HG02885 (cell line): ENCODE data around the gene ASCC1.
"Not testable (repeated sequence)": the region's sequence is repeated elsewhere in the genome, so short reads cannot be mapped to it uniquely, and the experiment has no call there.

Experiments used
- ATAC-seq: cut with Tn5 transposase; IDR thresholded peaks from one replicate; pipeline ENCODE4 v1.9.1; 2021; ENCODE audit warnings: mild to moderate bottlenecking; ENCODE audit not compliant: unreplicated experiment, poor library complexity

The ASCC1 gene

DNA sequence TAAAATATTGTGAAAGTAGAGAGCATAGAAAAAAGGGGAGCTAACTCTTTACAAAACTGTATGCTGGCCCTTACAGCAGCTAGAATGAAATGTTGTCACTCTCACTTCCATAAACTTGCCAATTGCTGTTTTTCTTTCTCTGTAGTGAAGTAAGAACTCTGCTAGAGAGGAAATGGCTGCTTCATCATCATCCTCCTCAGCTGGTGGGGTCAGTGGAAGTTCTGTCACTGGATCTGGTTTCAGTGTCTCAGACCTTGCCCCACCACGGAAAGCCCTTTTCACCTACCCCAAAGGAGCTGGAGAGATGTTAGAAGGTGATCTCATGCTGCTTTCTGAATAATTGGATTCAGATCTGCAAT lies 7.6 kb upstream of the ASCC1 start:
- no peak for ATAC-seq

GRCh38 chr10:72221278-72221677 lies 5.2 kb upstream of the ASCC1 start:
- ATAC-seq: no peak

DNA sequence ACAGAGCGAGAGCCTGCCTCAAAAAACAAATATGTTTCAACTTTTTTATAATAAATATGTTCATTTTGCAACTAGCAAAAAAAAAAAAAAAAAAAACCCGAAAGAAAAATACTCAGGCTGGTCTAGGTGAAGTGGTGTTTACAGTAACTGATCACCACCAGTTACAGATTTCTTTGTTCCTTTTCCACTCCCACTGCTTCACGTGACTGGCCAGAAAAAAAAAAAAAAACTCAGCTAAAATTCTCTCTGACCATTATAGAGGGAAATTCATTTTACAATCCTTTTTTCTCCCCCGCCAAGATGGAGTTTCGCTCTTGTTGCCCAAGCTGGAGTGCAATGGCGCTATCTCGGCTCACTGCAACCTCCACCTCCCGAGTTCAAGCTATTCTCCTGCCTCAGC lies 4.6 kb upstream of the ASCC1 start:
- ATAC-seq: no peak

GRCh38 chr10:72219235-72219814 lies 3.2 kb upstream of the ASCC1 start:
- no peak for ATAC-seq

DNA sequence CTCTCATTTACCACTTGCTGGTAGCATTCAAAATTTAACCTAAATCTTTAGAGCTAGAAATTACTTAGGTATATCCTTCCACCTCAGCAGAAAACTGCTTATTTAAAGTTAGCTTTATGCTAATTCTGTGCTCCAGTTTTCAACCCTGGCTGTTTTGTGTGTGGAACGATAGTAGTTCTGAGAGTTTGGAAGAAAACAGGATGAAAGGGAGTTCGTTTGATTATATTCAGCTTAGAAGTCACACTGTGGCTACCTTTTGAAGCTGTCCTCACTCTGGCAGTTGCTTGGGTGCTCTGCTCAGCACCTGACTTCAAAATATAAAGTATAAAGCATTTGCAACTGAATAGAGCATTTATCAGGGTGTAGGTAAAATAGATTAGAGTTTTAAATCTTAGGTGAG lies 2.6 kb upstream of the ASCC1 start:
- no peak for ATAC-seq

DNA sequence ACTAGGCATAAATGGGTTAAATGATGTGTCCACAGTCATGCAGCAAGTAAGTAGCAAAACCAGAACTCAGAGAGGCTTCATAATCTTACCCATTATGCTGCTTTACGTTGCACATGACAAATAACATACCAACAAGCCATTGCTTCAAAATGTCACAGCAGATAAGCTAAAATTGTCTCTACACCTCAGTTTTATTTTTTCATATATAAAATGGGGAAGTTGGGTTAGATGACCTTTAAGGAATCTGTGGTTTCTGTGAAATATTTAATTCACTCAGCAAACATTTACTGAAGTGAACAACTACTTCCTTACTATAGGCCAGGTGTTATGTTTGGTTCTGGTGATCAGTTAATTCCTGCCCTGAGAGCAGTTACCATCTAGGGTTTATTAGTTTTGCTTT lies 2.2 kb upstream of the ASCC1 start:
- no peak for ATAC-seq

DNA sequence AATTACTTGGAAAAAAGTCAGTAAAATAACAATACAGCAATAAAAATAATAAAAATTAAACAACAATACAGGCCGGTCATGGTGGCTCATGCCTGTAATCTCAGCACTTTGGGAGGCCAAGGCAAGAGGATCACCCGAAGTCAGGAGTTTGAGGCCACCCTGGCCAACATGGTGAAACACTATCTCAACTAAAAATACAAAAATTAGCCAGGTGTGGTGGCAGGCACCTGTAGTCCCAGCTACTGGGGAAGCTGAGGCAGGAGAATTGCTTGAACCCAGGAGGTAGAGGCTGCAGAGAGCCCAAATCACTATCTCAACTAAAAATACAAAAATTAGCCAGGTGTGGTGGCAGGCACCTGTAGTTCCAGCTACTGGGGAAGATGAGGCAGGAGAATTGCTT lies 4.2 kb downstream of the ASCC1 start:
- not testable (repeated sequence) for ATAC-seq

- not testable (repeated sequence) for ATAC-seq
These were observed 4.7 kb downstream of the ASCC1 start for GRCh38 chr10:72211381-72211780.

DNA sequence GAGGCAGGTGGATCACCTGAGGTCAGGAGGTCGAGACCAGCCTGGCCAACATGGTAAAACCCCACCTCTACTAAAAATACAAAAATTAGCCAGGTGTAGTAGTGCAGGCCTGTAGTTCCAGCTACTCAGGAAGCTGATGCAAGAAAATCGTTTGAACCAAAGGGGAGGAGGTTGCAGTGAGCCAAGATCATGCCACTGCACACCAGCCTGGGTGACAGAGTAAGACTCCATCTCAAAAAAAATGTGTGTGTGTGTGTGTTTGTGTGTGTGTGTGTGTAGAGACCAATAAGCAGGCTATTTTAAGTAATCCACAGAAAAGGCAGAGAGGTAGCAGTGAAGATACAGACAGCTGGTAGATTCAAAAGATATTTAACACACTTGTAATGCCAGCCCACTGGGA lies 7.5 kb downstream of the ASCC1 start:
- ATAC-seq: not testable (repeated sequence)

GRCh38 chr10:72206511-72207229 lies 9.4 kb downstream of the ASCC1 start:
- no peak for ATAC-seq

DNA sequence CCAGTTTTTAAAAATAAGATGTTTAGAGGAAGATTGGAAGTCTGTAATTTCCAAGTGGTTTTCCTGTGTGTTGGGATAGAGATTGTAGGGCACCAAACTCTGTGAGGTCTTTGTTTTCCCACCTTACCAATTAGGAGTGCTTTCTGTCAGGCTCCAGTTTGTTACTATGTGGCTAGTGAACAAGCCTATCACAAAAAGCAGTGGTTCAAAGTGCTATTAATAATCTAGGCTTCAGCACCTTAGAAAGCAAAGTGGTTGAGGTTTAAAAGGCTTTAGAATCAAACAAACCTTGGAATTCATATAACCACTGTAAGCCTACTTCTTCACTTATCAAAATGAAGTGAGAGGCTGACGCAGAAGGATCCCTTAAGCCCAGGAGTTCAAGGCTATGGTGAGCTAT lies 11.4 kb downstream of the ASCC1 start:
- no peak for ATAC-seq

DNA sequence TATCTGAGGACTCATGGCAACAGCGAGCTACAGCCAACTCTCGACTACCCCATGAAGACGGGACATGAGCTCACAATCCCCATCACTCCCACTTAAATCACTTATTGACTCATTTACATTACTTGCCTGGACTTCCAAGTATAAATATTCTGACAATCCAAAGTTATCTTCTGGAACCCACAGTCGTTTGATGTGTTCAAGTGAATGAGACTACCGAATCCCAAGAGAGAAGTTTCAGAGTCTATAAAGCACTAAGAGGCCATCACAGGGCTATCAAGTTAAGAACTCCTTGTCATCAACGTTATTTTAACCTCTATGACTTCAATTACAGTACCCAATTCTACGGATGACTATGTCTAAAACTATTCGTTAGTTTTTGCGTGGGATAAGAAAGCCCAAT lies 11.8 kb downstream of the ASCC1 start:
- no peak for ATAC-seq

DNA sequence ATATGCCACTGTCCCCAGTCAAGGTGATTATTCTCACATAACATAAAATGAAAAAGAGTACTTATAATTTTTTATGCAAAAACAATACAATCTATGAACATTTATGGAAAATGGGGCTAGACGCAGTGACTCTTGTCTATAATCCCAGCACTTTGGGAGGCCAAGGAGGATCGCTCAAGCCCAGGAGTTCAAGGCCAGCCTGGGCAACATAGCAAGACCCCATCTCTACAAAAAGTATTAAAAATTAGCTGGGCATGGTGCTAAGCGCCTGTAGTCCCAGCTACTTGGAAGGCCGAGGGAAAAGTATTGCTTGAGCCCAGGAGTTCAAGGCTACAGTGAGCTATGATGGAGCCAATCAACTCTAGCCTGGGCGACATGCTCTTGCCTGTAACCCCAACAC lies 14.8 kb downstream of the ASCC1 start:
- no peak for ATAC-seq

GRCh38 chr10:72200883-72201282 lies 15.2 kb downstream of the ASCC1 start:
- ATAC-seq: no peak

DNA sequence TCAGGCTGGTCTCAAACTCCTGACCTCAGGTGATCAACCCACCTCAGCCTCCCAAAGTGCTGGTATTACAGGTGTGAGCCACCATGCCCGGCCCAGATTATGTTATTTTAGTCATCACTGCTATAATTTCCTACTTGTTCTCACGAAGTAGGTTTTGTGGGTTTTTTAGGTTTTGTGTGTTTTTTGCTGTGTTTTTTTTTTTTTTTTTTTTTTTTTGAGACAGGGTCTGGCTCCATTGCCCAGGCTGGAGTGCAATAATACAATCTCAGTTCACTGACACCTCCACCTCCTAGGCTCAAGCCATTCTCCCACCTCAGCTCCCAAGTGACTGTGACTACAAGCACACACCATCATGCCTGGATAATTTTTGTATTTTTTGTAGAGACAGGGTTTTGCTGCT lies 21.1 kb downstream of the ASCC1 start:
- ATAC-seq: no peak

DNA sequence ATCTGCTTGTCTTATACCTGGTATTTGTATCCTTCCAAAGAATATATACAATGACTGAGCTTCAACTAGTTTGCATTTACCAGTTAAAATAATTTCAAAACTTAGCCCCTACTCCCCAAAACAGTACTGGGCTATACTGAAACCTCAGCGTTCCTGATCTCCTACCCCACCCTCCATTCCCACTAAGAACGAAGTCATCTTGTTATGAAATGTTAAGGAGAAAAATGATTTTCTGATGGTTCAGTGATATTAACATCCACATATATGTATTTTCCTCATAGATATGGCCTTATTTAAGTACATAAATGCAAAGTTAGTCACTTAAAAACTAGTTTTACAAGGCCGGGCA lies 29.1 kb downstream of the ASCC1 start:
- no peak for ATAC-seq

GRCh38 chr10:72186258-72186981 lies 29.7 kb downstream of the ASCC1 start:
- no peak for ATAC-seq

- ATAC-seq: no peak
These were observed 31.9 kb downstream of the ASCC1 start for GRCh38 chr10:72184156-72184555.

- no peak for ATAC-seq
These were observed 38.6 kb downstream of the ASCC1 start for GRCh38 chr10:72177454-72177853.

DNA sequence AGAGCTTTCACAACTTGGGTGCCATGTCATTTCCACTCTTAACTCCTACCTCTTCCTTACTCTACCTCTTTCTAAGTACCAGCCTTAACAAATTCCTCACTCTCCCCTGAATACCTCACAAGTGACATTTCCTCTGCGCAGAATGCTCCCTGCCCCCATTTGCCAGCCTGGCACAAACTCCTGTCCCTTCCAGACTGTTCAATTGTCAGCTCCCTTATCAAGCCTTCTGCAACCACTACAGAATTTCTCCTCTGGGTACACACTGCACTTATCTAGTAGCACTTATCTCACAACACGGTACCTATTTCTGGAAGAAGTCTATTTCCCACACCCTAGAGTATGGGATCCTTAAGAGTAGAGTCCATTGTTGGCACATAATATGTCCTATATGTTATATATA lies 39.4 kb downstream of the ASCC1 start:
- ATAC-seq: no peak

DNA sequence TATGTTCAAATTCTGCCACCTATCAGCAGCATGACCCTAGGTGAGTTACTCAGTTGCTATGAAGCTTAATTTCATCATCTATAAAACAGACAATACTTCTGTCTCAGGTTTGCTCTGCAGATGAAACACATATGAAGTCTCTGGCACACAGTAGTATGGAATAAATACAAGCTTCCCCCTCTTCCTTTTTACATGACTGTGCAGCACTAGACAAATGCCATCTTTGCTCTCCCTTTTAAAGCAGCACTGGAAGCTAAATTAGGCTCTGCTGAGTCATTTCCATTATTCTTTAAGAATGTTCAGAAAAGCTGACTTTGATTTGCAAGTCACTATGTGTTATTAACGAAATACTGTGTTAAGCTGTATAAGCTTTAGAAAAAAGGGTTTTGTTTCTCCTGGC lies 40.9 kb downstream of the ASCC1 start:
- ATAC-seq: no peak

GRCh38 chr10:72174297-72174662 lies 41.8 kb downstream of the ASCC1 start:
- ATAC-seq: no peak
